NB4 (cell line): ENCODE results near the gene HPCAL1.

Source experiments
- POLR2A ChIP-seq: IDR thresholded peaks from 2 replicates; pipeline ENCODE4 v1.6.1; 2011; ENCODE audit warnings: mild to moderate bottlenecking; ENCODE audit not compliant: insufficient read length; ENCODE audit errors: extremely low read depth
- TF ChIP-seq, protein P1 (sequence below): IDR thresholded peaks from one replicate; pipeline ENCODE4 v1.5.1; 2012; ENCODE audit warnings: low read depth, low read length
- TF ChIP-seq, protein P2 (sequence below): IDR thresholded peaks from 2 replicates; pipeline ENCODE4 v1.6.1; 2011; ENCODE audit warnings: low read depth, low read length

DNA sequence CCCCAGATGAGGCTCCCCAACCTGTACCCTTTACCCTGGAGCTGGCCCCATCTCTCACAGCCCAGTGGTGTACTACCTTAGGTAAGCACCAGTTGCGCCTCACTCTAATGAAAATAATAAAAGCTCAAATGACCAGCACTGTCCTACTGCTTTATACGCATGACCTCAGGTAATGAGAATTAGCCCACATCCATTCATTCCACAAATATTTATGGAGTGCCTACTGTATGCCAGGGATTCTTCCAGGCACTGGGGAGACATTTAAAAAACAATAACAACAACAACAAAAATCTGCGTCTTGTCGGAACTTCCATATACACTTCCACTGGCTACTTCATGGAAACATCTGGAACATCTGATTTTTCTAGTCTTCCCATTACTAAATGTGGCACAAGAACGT lies 20.8 kb downstream of the HPCAL1 start:
- TF ChIP-seq, protein P1, sequence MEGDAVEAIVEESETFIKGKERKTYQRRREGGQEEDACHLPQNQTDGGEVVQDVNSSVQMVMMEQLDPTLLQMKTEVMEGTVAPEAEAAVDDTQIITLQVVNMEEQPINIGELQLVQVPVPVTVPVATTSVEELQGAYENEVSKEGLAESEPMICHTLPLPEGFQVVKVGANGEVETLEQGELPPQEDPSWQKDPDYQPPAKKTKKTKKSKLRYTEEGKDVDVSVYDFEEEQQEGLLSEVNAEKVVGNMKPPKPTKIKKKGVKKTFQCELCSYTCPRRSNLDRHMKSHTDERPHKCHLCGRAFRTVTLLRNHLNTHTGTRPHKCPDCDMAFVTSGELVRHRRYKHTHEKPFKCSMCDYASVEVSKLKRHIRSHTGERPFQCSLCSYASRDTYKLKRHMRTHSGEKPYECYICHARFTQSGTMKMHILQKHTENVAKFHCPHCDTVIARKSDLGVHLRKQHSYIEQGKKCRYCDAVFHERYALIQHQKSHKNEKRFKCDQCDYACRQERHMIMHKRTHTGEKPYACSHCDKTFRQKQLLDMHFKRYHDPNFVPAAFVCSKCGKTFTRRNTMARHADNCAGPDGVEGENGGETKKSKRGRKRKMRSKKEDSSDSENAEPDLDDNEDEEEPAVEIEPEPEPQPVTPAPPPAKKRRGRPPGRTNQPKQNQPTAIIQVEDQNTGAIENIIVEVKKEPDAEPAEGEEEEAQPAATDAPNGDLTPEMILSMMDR = no peak
- TF ChIP-seq, protein P2, sequence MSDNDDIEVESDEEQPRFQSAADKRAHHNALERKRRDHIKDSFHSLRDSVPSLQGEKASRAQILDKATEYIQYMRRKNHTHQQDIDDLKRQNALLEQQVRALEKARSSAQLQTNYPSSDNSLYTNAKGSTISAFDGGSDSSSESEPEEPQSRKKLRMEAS = no peak
- TF ChIP-seq POLR2A = no peak
